ENCODE measurements around the gene MTA1.

GRCh38 chr14:105388110-105388951, 31.3 kb upstream of the MTA1 start:
- no peak for TF ChIP-seq CTCF (IDR thresholded peaks at IDR 0.05; ENCODE audit: insufficient read depth, low read length, poor library complexity, severe bottlenecking)
- no peak for TF ChIP-seq EZH2phosphoT487 (conservative IDR thresholded peaks at IDR 0.05; ENCODE audit: low read length)

Data from SU-DHL-6 (cell line).